ENCODE data around the gene MISP. TPM values are rescaled to one million over a fixed set of nuclear protein-coding genes. Genes with fewer than 3 reads are reported as not detected.
A peak's percentile ranks its signal among the peaks of the same experiment; 100 is the strongest.

MISP gene
- polyA plus RNA-seq, 1 donor, result 0.21 TPM

- peak; percentile 95 for DNase-seq
Measured at GRCh38 chr19:797528-798414, 46.9 kb downstream of the MISP start.

GRCh38 chr19:798415-799075, 47.6 kb downstream of the MISP start:
- DNase-seq, result no peak

- DNase-seq, result no peak
Measured at GRCh38 chr19:799076-799881, 48.4 kb downstream of the MISP start.

GRCh38 chr19:800360-801029, 49.6 kb downstream of the MISP start:
- no peak for DNase-seq

GRCh38 chr19:801030-801860, 50.3 kb downstream of the MISP start:
- DNase-seq, result no peak

- DNase-seq, result no peak
Measured at GRCh38 chr19:801861-802497, 51.1 kb downstream of the MISP start.

- peak; percentile 74 for DNase-seq
Measured at GRCh38 chr19:802498-803098, 51.7 kb downstream of the MISP start.

- DNase-seq, result no peak
Measured at GRCh38 chr19:803099-803561, 52.2 kb downstream of the MISP start.

GRCh38 chr19:803686-804418, 52.9 kb downstream of the MISP start:
- no peak for DNase-seq

- DNase-seq, result no peak
Measured at GRCh38 chr19:804419-805165, 53.7 kb downstream of the MISP start.

- no peak for DNase-seq
Measured at GRCh38 chr19:805166-805551, 54.2 kb downstream of the MISP start.

GRCh38 chr19:805600-806550, 55.0 kb downstream of the MISP start:
- no peak for DNase-seq

GRCh38 chr19:806815-807421, 56.0 kb downstream of the MISP start:
- no peak for DNase-seq

GRCh38 chr19:807627-808422, 56.9 kb downstream of the MISP start:
- DNase-seq, result no peak

- no peak for DNase-seq
Measured at GRCh38 chr19:808423-808775, 57.5 kb downstream of the MISP start.

- DNase-seq, result no peak
Measured at GRCh38 chr19:810077-810855, 59.4 kb downstream of the MISP start.

All from hindlimb muscle (tissue), 1 donor.